Effector memory CD4-positive, alpha-beta T cell (primary cell): Measurements from ENCODE around the gene IFNK.

Experiments used
- DNase-seq, 3 donors: peaks; one replicate each; pipeline ENCODE4 v3.0.0-alpha.2; 2020
- H3K27ac ChIP-seq: 2 replicates; pipeline ENCODE4 v1.7.0; 2013; ENCODE audit warnings: mild to moderate bottlenecking, low read length, moderate library complexity; ENCODE audit not compliant: insufficient read depth, poor library complexity, severe bottlenecking
- H3K27me3 ChIP-seq: replicated peaks from 2 replicates; pipeline ENCODE4 v1.7.0; 2013; ENCODE audit warnings: mild to moderate bottlenecking, low read length; ENCODE audit not compliant: insufficient read depth, control insufficient read depth, poor library complexity, severe bottlenecking
- H3K36me3 ChIP-seq: 2 replicates; pipeline ENCODE4 v1.7.0; 2013; ENCODE audit warnings: mild to moderate bottlenecking, low read length, moderate library complexity; ENCODE audit not compliant: control insufficient read depth, insufficient read depth
- H3K4me1 ChIP-seq: 2 replicates; pipeline ENCODE4 v1.7.0; 2013; ENCODE audit warnings: low read length, mild to moderate bottlenecking; ENCODE audit not compliant: control insufficient read depth, insufficient read depth, poor library complexity, severe bottlenecking
- H3K4me3 ChIP-seq: 2 replicates; pipeline ENCODE4 v1.7.0; 2013; ENCODE audit warnings: low read length, low read depth, mild to moderate bottlenecking; ENCODE audit not compliant: insufficient read depth, poor library complexity, severe bottlenecking
- H3K9me3 ChIP-seq: 2 replicates; pipeline ENCODE4 v1.7.0; 2013; ENCODE audit warnings: mild to moderate bottlenecking, low read length, moderate library complexity; ENCODE audit not compliant: control insufficient read depth
- total RNA-seq, 3 donors: gene quantifications; one replicate each; lab custom pipeline; 2026; lab: John Stamatoyannopoulos, UW

Gene IFNK, protein sequence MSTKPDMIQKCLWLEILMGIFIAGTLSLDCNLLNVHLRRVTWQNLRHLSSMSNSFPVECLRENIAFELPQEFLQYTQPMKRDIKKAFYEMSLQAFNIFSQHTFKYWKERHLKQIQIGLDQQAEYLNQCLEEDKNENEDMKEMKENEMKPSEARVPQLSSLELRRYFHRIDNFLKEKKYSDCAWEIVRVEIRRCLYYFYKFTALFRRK
- 0 reads per million in 3 donors for total RNA-seq

DNA sequence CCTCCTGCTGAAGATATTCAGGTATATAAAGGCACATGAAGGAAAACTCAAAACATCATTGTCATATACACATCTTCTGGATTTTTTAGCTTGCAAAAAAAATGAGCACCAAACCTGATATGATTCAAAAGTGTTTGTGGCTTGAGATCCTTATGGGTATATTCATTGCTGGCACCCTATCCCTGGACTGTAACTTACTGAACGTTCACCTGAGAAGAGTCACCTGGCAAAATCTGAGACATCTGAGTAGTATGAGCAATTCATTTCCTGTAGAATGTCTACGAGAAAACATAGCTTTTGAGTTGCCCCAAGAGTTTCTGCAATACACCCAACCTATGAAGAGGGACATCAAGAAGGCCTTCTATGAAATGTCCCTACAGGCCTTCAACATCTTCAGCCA lies at the start of gene IFNK:
TSS of gene IFNK (plus strand) at position 55 of the 400 bp plus-strand sequence. CDS start at position 102, 47 bp downstream.
- no peaks in the 10 kb centered on the region for H3K9me3 ChIP-seq
- no peaks in the 10 kb centered on the region for H3K36me3 ChIP-seq
- H3K4me3 ChIP-seq, result no peak within 1 kb of the TSS
- no peak for DNase-seq
- peaks cover 5% of the 10 kb centered on the region for H3K4me1 ChIP-seq
- no peaks in the 10 kb centered on the region for H3K27me3 ChIP-seq
- no peak within 1 kb of the TSS for H3K27ac ChIP-seq

DNA sequence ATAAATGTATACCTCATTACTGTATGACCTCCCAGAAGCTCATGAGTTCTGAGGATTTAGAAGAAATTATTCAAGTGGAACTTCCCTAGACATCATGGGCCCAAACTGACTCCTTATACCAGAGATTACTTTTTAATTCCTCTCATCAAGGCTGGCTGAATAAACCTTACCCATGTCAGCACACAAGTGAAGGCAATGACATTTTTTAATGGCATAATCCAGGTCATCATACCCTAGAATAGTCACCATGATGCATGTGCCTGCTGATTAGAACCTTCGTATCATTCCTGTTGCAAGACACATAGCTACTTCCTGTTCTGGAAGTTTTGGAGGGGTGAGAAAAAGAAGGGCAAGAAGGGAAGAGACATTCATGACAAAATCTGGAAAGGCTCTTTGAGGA lies 49.8 kb upstream of the IFNK start:
- H3K4me1 ChIP-seq, result no peaks in the 10 kb centered on the region
- no peaks in the 10 kb centered on the region for H3K27me3 ChIP-seq
- no peak overlapping the region for H3K27ac ChIP-seq
- H3K36me3 ChIP-seq, result no peaks in the 10 kb centered on the region
- H3K9me3 ChIP-seq, result no peaks in the 10 kb centered on the region
- H3K4me3 ChIP-seq, result no peak overlapping the region
- DNase-seq, result no peak

DNA sequence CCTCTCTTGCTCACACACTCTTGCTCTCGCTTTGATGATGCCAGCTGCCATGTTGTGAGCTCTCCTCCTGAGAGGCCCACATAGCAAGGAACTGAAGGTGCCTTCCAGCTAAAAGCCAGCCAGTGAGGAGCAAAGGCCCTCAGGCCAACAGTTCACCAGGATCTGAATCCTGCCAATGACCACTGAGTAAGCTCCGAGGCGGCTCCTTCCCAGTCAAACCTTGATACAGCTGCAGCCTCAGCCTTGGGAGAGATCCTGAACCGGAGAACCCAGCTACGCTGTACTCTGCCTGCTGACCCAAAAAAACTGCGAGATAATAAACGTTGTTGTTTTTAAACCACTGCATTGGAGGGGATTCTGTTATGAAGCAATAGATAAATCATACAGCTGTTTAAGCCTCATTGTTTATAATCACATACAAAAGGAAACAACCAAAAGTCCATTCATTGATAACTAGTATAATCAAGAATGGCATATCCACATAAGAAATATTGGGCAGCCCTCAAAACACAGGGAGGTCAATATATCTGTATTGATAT lies 49.0 kb upstream of the IFNK start:
- H3K9me3 ChIP-seq, result no peaks in the 10 kb centered on the region
- H3K4me3 ChIP-seq, result no peak overlapping the region
- H3K36me3 ChIP-seq, result no peaks in the 10 kb centered on the region
- no peak for DNase-seq
- no peaks in the 10 kb centered on the region for H3K27me3 ChIP-seq
- H3K4me1 ChIP-seq, result no peaks in the 10 kb centered on the region
- H3K27ac ChIP-seq, result no peak overlapping the region

DNA sequence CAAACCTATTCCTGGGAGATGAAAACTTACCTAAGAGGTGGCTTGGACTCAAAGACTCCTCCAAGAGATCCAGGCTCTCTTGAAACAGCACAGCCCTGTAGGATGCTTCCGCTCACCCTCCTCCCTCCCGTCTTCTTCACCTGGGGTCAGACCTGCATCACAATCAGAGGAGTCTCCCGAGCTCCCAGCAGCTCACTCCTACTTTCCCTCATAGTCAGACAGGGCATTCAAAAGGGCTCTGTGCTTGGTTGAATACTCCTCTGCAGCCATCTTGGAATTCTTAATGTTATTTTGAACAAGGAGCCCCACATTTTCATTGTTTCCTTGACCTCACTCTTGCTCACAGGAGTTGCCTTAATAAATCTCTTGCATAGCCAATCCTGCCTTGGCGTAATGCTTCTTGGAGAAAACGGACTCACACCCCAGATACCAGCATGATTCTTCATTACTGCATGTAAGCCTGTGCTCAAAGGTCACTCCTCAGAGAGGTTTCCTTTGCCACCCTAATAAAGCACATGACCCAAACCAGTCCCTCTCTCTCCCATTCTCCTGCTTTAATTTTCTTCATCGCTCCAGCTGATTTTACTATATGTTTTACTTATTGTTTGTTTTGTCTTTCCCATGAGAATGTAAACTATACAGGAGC lies 47.1 kb upstream of the IFNK start:
- Histone ChIP-seq H3K27ac (no peak overlapping the region), H3K27me3 (no peaks in the 10 kb centered on the region), H3K36me3 (no peaks in the 10 kb centered on the region), H3K4me3 (no peak overlapping the region), H3K4me1 (no peaks in the 10 kb centered on the region), H3K9me3 (no peaks in the 10 kb centered on the region)
- no peak for DNase-seq

DNA sequence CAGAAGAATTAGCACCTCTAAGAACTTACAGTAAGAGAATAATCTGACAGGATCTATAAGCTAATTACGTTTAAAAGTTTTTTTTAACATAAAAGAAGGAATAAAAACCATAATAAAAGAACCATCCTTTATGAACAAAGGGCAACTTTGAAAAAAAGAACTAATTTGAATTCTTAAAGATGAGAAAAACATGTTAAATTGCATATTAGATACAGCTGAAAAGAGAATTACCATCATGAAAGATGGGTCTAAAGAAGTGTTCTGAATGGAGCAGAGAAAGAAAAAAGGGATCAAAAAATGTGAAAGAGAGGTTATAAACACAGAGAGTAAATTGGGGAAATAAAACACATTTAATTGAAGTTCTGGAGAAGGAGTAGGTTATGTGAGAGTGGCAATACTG lies 45.8 kb upstream of the IFNK start:
- Histone ChIP-seq H3K27ac (no peak overlapping the region), H3K27me3 (no peaks in the 10 kb centered on the region), H3K4me3 (no peak overlapping the region), H3K36me3 (no peaks in the 10 kb centered on the region), H3K9me3 (no peaks in the 10 kb centered on the region), H3K4me1 (no peaks in the 10 kb centered on the region)
- no peak for DNase-seq

DNA sequence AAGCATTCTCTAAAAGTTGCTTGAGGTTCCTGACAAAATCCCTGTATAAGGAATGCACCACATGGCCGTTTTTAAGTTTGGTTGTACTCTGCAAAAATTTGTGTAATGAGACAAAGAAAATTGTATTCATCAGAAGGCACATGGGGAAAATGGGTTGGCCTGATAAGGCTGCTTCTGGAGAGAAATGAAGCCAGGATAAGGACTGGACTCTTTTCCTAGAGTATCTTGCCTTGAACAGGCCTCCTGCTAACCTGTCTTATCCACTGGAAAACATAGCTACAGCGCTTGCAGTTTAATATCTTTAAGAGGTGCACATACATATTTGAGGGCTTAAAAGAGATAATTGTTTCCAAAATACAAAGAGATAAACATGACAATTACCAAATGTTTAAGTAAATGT lies 41.4 kb upstream of the IFNK start:
- Histone ChIP-seq H3K27ac (no peak overlapping the region), H3K36me3 (no peaks in the 10 kb centered on the region), H3K4me3 (no peak overlapping the region), H3K27me3 (no peaks in the 10 kb centered on the region), H3K4me1 (no peaks in the 10 kb centered on the region), H3K9me3 (no peaks in the 10 kb centered on the region)
- no peak for DNase-seq

DNA sequence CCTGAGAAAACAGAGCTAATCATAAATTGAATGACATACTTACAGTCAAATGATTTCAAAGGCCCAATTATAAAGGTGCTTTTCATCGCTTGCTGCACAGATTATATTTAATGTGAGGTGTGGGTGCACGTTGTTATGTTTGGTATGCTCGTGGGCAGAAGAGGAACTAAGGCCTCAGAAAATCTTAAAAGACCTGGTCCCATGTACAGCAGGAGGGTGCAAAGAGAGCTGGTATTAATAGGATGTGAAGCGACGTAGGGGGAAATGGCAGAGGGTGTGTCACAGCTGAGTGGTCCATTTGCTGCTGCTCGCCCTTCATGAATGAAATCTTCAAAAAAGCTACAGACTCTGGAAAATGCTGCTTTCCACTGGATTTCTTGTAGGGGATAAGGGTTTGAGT lies 40.5 kb upstream of the IFNK start:
- no peaks in the 10 kb centered on the region for H3K27me3 ChIP-seq
- H3K9me3 ChIP-seq, result no peaks in the 10 kb centered on the region
- H3K27ac ChIP-seq, result no peak overlapping the region
- H3K36me3 ChIP-seq, result no peaks in the 10 kb centered on the region
- H3K4me3 ChIP-seq, result no peak overlapping the region
- H3K4me1 ChIP-seq, result no peaks in the 10 kb centered on the region
- no peak for DNase-seq

DNA sequence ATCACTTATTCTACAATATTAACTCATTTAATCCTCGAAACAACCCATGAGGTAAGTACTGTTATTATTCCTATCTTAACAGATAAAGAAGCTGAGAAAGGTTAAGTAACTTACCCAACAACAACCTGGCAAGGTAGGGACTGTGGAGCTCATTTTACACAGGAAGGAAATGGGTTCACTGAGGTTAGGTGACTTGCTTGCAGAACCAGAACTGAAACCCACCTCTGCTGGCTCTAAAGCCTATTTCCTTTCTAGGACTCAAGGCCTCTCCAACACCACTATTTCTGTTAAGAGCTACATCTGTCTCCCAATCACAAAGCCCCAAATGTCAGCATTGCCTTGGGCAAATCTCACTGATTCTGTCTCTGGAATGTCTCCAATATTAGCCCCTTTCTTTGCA lies 38.9 kb upstream of the IFNK start:
- no peak overlapping the region for H3K27ac ChIP-seq
- no peak for DNase-seq
- H3K9me3 ChIP-seq, result no peaks in the 10 kb centered on the region
- no peaks in the 10 kb centered on the region for H3K36me3 ChIP-seq
- H3K4me3 ChIP-seq, result no peak overlapping the region
- H3K4me1 ChIP-seq, result no peaks in the 10 kb centered on the region
- H3K27me3 ChIP-seq, result no peaks in the 10 kb centered on the region

DNA sequence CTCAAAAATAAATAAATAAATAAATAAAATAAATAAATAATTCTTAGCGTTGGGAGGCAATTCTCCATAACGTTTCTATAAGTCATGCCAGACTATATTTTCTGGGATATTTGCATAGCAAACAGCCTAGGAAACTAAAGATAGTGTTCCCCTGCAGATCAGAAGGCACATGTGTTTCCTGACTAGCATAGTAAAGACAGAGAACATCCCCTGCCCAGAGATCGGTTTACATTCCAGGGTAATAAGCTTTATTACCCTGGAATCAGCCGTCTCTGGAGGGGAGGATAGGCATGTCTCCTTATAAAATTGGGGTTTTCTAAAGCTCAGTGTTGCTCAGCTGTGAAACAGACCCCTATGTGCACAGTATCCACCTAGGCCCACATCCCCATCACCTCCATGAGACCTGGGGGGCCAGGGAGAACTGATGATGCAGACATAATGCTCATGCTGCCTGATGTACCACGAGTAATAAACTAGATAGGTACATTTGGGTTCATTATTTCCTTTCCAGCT lies 36.9 kb upstream of the IFNK start:
- DNase-seq, result no peak
- no peaks in the 10 kb centered on the region for H3K4me1 ChIP-seq
- no peaks in the 10 kb centered on the region for H3K9me3 ChIP-seq
- H3K36me3 ChIP-seq, result no peaks in the 10 kb centered on the region
- H3K27ac ChIP-seq, result no peak overlapping the region
- H3K27me3 ChIP-seq, result no peaks in the 10 kb centered on the region
- H3K4me3 ChIP-seq, result no peak overlapping the region

DNA sequence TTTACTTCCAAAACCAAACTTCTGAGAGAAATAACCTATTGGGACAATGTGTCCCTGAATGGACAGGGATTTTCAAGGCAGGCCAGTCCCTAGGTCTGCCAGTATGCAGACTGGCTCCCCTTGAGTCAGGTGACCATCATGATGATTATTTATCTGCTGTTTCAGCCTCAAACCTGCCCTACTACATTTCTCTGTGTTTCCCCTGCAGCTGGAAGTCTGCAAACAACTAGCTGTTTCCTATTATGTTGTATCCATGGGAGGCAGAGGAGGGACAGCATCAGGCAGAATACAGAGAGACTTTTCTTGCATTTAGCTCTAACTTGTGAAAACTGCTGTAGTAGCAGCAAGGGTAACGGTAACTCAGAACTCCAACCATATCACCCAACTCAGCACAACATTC lies 36.2 kb upstream of the IFNK start:
- H3K36me3 ChIP-seq, result no peaks in the 10 kb centered on the region
- no peak overlapping the region for H3K27ac ChIP-seq
- no peaks in the 10 kb centered on the region for H3K27me3 ChIP-seq
- H3K4me1 ChIP-seq, result no peaks in the 10 kb centered on the region
- H3K9me3 ChIP-seq, result no peaks in the 10 kb centered on the region
- no peak for DNase-seq
- no peak overlapping the region for H3K4me3 ChIP-seq
